Dedifferentiated amniotic fluid mesenchymal stem cell (primary cell): ENCODE results near the gene UBAP2.
"Not testable (repeated sequence)": the region's sequence is repeated elsewhere in the genome, so short reads cannot be mapped to it uniquely, and the experiment has no call there.

Source experiments
- DNase-seq: peaks from one replicate; pipeline ENCODE4 v3.0.0-alpha.2; 2016; ENCODE audit errors: extremely low spot score

UBAP2 gene

GRCh38 chr9:33964086-33964768, 84.5 kb downstream of the UBAP2 start:
- no peak for DNase-seq

DNA sequence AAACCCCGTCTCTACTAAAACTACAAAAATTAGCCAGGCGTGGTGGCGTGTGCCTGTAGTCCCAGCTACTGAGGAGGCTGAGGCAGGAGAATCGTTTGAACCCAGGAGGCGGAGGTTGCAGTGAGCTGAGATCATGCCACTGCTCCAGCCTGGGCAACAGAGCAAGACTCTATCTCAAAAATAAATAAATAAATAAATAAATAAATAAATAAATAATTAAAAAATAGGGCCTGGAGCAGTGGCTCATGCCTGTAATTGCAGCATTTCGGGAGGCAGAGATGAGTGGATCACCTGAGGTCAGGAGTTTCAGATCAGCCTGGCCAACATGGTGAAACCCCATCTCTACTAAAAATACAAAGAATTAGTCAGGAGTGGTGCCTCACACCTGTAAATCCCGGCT, 86.2 kb downstream of the UBAP2 start:
- not testable (repeated sequence) for DNase-seq

GRCh38 chr9:33959725-33960124, 89.0 kb downstream of the UBAP2 start:
- no peak for DNase-seq

- DNase-seq = no peak
Observed at GRCh38 chr9:33956544-33956943, 92.1 kb downstream of the UBAP2 start.

DNA sequence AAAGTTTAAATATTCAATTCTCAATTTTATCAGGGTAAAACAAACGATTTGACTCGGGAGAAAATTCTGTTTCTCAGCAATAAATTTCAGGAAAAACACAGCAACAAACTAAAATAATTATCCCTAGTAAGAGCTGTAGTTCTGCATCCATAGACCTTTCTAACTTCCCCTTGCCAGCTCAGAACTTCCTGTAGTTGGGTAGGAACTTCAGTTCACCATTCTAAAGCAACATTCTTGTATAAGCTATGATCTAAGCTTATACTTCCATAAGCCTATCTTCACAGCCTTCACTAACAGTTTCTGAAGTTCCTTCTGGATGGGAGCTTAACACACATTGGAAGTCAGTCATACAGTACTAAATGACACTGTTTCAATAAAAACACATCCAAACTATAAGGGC, 96.6 kb downstream of the UBAP2 start:
- no peak for DNase-seq

GRCh38 chr9:33950371-33950770, 98.3 kb downstream of the UBAP2 start:
- DNase-seq = no peak

GRCh38 chr9:33946779-33947535, 101.7 kb downstream of the UBAP2 start:
- DNase-seq = peak; percentile 96

DNA sequence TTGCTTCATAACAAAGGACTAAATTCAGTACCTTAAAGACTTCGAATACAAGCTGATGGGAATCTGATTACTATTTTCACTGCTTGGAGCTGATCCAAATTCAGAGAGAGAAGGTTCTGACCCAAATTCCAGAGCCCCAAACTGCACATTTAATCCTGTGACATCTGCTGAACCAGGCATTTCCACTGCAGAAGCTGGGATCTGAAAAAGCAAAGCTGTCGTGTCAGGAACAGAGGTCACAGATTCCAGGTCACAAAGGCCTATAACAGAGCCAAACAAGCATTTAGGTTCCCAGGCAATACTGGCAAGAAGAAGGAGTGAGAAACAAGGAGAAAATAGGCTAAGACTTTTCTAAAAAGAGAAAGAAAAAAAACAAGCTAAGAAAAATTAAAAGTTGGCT, 105.3 kb downstream of the UBAP2 start:
- DNase-seq = no peak

DNA sequence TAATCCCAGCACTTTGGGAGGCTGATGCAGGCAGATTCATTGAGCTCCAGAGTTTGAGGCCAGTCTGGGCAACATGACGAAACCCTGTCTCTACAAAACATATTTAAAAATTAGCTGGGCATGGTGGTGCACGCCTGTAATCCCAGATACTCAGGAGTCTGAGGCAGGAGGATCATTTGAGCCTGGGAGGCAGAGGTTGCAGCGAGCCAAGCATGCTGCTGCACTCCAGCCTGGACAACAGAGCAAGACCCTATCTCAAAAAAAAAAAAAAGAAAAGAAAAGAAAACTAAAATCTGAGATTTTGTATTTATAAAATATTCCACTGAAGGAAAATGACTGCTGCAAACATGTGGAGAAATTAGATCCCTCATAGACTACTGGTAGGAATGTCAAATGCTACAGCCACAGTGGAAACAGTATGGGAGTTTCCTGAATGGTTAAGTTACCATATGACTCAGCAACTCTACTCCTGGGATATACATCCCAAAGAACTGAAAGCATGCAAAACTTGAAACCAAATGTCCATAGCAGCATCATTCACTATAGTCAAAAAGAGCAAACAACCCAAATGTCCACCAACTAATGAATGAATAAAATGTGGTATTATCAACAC, 106.1 kb downstream of the UBAP2 start:
- DNase-seq = peak; percentile 93

DNA sequence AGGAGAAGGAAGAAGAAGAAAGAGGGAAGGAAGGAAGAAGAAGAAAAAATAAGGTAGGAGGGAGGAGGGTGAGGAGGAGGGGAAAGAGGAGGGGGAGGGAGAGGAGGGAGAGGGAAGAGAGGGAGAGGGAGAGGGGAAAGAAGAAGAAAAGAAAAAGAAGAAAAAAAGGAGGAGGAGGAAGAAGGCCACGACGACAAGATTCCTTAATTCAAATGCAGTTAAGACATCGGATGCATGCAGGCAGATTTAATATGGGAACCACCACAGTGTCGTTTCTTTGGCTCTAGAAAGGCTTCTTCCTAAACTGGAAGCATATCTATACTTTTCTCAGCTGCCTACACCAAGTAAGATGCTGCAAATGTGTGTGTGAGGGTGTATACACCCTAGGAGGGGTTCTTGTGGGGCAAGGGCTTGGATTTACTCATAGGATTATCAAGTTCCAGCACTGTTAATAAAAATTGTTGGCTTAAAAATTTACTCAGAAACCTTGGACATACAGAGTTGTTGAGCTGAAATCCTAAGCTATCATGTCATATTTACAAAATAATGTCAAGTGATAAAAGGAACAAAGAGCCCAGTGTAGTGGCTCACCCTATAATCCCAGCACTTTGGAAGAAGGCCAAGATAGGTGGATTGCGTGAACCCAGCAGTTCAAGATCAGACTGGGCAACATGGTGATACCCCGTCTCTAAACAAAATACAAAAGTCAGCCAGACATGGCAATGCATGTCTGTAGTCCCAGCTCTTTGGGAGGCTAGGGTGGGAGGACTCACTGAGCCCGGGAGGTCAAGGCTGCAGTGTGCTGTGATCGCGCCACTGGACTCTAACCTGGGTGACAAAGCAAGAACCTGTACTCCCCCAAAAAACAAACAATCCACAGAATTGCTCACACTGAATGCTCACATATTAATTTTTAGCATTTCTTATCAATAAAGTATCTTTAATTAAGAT, 108.5 kb downstream of the UBAP2 start:
- DNase-seq = no peak

DNA sequence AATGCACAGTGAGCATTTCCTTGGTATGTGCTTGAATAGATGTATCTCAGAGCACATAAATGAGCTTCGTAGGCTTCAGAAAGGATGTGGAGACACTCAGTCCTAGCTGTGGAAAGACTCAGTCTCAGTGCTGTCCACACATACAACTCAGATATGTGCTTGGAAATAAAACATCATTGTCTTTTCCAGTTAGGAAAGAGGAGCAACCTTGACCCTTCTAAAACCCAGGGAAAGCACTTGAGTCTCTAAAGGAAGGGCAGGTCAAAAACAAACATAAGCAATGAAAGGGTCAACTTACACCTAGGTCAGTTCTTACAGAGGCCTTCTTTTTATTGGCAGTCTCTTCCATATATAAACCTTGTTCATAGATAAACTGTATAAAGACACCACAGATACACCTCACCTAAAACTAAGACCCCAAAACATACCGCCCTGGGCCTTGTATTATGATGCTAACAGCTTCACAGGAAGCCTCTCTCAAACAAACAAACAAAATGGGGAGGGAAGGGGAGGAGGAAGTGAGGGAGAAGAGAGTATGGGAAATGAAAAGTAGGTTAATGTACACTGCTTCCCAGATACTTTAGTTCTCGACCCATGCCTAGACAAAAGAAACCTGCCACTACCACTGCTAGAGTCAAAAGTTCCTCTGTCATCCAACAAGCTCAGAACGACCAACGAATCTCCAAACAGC, 114.4 kb downstream of the UBAP2 start:
- no peak for DNase-seq

DNA sequence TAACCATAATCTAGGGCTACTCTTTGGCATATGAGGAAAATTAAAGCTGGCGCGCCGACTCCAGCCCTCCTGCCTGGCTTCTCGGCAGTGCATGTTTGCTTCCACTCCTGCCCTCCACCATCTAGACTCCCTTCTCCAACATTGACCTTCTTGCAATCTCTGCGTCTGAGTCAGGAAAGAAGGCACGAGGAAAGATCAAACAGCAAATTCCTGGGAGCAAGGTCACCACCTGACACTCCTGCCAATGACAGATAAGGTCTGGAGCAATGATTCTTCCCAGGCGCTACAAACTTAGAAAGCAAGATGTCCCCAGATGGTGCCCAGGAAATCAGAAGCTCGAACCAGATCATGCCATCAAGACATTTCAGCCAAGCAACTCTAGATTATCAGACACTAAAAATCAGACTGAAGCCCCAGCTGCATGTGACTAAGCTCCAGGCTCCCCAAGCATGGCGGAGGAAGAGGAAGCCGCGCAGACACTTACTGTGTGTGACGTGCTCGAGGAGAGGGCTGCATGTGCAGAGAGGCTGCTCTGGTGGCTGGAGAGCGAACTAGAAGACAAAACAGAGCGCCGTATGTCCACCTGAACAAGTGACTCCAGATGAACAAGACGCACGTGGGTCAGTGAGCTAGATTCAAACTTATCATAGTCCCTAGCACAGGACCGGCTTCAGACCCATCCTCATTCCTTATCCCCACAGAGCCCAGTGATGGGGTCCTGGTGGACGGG, 116.4 kb downstream of the UBAP2 start:
- DNase-seq = no peak

DNA sequence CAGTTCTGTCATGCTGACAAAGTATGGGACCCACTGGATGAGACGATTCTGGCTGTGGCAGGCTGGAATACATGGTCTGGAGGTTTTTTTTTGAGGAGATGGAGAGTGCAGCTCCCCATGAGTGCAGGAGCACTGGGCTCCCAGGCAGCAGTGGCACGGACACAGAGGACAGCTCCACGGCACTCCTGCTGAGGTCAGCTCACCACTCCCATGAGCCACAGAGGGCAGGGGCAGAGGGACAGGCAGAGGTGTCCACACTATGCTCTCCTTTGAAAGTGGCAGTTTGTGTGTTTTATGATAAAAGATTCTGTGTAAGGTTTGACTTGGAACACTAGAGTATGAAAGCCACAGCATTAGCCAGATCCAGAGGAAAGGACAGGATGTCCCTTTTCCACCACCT, 117.4 kb downstream of the UBAP2 start:
- no peak for DNase-seq

- no peak for DNase-seq
Observed at GRCh38 chr9:33927694-33928093, 121.0 kb downstream of the UBAP2 start.

DNA sequence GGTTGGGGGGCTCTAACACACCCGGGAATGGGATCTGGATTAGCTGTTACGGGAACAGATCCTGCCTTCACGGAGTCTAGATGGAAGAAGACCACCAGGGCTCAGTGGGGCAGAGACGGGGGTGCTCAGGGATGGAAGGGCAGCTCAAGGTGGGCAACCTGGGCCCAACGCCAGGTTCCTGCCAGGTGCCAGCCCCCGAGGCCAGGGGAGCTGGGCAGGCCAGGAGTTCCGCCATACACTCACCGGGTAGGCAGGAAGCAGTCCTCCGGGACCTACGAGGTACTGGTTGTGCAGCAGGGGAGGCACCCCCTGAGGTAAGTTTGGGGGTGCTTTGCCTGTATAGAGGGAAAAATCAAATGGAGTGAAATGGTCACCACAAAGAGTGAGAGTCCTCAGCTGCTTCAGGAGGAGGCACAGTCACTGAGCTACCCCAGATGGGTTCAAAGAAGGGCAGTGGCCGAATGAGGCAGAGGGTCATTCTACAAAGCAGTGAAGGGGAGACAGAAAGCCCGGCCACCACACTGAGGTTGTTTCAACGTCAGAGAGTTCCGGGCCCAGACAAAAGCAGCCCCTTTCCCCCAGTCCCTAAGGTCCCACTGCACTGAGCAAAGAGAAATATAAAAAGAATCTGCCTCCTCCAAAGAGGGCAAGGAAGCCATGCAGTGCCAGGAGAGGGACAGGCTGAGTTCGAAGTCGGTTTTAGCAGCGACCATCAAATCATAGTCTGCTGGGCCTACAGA, 121.8 kb downstream of the UBAP2 start:
- DNase-seq = no peak

DNA sequence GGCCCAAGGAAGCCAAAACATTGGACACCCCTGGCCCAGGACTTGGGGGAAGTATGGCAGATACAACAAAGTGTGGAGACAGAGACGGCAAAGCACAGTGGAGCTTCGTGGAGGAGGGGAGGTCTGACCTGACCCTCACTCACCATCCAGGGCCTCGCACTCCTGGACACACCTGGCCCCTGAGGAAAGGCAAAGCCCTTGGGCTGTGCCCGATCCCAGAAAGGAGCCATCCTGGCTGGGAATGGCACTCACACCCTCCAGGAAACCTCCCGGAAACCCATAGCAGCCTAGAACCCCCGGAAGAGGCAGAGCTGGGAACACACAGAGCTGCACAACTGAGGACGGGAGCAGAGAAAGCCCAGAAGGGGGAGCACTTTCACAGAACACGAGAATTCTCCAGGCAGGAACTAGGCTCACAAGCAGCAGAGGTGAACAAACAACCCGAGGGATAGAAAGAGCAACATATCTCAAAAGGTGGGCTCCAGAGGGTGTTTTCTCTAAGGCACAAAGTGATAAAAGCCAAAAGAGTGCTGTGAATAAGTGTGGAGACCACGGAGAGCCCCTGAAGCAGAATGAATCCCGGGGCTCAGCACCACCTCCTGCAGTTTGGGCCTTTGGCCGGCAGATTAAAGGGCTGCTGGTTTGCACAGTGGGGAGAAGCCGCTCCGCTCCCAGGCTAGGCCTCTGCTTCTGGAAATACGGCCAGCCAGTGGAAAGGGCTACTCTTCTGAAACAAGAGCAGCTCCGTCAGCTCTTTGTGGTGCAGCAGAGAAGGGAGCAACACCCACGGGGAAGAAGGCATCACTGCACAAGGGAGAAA, 123.5 kb downstream of the UBAP2 start:
- DNase-seq = peak; percentile 24

DNA sequence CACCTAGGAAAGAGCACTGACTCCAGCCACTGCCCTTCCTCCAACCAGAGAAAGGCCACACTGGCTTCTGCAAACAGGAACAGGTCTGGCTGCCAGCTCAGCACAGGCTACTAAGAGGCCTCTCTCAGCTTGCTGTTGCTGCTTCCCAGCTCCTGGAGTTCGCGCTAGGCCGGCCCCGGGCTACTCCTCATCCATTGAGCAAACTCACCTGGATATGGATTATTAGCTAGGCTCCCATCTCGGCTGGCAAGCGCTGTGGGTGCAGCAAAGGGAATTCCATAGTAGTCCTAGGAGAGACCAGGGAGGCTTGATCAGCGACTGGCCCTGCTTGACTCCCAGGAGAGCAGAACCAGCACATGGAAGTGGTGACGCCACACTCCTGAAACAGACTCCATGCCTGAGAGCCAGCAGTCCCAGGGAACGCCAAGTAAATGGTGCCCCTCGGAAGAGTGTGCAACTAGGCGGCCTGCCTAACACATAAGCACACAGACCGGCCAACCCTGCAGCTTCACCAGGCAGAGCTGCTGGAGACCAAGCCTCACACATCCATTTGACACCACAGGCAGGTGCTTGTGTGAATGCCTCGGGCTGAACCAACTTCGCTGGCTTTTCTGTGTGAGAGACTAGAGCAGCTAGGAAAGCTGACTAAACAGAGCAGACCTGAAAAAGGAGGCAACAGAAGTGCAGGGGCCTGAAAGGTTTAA, 124.5 kb downstream of the UBAP2 start:
- DNase-seq = no peak

DNA sequence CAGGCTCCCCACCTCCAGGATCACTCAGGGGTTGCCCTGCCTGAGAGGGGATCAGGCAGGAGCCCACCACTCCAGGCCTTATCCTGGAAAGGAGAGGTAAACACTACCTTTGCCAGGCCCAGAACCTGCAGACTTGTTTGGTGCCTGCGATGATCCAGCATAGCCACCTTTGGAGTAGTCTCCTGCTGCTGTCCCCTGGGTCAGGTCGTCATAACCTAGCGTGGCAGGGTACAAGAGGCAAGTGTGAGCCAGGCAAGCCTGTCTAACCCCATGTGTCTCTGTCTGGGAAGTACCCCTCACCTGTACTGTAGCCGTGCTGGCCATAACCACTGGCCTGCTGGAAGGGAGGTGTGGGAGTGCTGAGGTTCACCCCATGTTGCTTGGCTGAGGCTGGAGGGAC, 125.6 kb downstream of the UBAP2 start:
- DNase-seq = no peak
